Activated CD8-positive, alpha-beta memory T cell treated with anti-CD3 and anti-CD28 coated beads, Interleukin-2, amount 50 U/mL, for 24 hours (primary cell): ENCODE measurements around the gene CACNB2.

Experiments
- DNase-seq: peaks from one replicate; pipeline ENCODE4 v3.0.0-alpha.2; 2020; ENCODE audit errors: extremely low read depth

The CACNB2 gene

DNA sequence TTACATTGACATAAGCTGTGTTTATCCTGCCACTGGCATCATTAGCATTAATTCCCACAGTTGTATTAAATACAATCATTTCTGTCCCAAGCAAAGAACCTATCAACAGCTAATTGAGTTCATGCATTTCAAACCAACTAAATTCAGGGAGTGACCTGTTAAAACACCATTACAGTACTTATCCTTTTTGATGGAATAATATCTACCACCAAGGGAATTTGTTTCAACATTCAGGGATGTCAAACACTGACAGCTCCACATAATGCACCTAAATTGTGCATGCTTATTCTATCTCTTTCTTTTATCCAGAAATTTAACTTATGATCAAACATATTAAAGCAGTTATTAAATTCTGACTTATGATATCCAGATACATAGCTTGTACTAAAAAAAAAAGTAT is 374.3 kb downstream of the CACNB2 start:
- DNase-seq = no peak

DNA sequence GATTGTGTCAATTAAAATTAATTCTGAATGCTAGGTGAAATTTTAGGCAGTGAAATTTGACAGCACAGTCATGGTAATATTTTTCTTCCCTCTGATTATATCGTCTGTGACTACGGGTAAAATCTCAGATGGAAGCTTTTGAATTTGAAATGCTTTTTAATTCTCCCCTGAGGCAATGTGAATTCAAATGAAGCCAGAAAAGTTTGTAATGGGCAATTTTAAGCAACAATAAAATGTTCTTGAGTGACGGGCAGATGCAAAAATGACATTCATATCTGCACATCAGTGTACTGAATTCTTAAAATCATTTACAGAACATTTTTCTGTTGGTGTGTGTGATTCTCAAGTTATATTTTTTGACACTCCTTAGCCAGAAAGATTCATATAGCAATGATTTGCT is 376.6 kb downstream of the CACNB2 start:
- no peak for DNase-seq

DNA sequence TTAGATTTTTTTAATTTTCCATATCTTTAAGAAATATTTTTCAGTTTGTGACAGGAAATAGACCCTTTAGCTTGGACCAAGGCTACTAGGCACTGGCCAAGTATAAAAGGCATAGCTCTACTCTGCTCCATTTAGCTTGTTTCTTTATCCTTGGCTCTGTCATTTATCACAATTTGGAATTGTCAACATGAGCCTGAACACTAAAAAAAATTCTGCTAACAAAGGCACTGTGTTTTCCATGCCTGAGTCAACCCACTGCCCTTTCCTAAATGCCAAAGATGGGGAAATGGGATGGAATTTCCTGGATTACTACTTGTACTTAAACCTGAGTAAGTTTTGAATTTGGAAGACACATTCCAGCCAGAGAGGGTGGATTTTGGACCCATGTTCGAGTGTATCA is 382.8 kb downstream of the CACNB2 start:
- DNase-seq = no peak

DNA sequence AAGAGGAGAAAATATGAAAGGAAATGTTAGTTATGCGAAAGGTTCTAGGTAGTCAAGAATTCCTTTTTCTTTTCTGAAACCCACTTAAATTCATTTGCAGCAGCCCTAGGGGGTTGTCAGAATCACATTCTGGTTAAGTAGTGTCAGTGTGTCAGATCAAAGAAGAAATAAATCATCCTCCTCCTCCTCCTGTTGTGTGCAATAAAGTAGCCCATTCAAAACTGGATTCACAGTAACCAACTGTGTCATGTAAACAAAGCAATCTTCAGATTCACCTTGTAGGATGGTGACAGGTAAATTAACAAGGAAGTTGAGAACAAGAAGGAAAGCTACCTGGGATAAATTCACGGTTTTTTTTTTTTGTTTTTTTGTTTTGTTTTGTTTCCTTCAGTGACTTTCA is 383.6 kb downstream of the CACNB2 start:
- DNase-seq = no peak

DNA sequence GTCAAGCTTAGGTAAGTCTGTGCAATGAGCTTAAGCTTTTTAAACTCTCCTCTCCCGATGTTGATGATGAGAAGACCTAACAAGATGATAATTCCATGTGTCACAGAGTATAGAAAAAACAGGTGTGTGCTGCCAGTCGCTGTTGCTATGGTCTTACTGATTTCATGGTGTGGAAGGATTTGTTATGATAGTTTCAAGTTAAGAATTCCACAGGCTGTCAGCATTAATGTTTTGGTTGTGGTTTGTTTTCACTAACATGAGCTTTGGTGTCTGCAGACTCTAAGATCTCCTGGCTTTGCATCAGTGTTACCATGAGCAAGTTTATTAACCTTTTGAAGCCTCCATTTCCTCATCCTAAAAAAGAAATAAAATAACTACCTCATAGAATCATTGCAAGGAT is 387.5 kb downstream of the CACNB2 start:
- no peak for DNase-seq

DNA sequence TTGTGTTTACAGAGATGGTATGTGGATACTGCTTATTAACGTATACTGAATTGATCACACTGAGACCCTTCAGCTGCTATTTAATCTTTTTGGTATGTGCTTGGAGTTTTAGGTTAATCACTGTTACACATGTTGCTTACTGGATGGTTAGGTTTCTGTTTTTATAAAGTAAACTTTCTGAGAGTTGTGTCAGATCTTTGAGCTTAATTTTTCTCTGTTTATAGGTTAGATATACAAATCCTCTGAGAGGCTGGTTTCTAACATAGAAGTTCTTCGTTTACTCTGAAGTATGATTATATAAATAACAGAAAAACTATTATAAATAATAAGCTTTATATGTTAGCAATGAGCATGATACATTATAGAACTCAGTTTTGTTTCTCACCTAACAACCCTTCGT is 388.1 kb downstream of the CACNB2 start:
- DNase-seq = no peak

DNA sequence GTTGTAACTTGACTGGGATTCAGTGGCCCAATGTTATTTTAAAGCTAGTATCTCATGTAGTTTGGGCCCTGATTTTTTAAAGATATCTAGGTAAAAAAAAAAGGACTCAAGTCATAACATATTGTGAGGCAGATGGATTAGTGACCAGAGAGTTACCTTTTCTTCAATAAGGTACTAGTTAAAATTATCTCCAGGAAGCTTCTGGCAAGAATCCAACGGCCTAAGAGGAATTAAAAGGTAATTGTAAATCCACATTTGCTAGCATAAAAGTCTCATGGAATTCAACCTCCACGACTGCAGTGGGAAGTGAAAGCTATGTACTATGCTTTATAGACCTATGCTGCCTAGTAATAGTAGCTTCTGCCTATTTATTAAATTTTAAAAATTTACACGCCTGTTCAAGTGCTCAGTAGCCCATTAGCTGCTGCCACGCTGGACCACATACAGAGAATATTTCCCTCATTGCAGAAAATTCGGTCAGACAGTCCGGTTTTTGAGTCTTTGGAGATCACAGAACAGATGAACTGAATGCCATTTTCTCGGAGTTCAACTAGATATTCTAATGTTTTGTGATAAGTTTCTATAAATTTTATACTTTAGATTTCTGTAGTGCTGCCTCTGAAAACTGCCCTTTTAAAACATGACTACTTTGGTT is 392.8 kb downstream of the CACNB2 start:
- no peak for DNase-seq

DNA sequence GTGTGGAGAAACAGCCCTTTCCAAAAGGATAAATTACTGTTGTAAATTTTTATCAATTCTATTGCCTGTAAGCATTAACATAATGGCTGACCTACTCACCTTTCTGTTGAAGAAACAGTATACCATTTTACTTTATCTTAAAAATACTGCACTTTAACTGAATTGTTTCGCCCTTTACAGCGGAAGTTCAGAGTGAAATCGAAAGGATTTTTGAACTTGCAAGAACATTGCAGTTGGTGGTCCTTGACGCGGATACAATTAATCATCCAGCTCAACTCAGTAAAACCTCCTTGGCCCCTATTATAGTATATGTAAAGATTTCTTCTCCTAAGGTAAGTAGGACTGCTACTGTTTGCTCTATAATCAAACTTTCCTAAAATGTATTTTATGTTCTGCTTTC is 393.7 kb downstream of the CACNB2 start:
- no peak for DNase-seq

DNA sequence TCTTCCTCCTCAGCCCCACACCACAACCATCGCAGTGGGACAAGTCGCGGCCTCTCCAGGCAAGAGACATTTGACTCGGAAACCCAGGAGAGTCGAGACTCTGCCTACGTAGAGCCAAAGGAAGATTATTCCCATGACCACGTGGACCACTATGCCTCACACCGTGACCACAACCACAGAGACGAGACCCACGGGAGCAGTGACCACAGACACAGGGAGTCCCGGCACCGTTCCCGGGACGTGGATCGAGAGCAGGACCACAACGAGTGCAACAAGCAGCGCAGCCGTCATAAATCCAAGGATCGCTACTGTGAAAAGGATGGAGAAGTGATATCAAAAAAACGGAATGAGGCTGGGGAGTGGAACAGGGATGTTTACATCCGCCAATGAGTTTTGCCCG is 399.1 kb downstream of the CACNB2 start:
- no peak for DNase-seq

DNA sequence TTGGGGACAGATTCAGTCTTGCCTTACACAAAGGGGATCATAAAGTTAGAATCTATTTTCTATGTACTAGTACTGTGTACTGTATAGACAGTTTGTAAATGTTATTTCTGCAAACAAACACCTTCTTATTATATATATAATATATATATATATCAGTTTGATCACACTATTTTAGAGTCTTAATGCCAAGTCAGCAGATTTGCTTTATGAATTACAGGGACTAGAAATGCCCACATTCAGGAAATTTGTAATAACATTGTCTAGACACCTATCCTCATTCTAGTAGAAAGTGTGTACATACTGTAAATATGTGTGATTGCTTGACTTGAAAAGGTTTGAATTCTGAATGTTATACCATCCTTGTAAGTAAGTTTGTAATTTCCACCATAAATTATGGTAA is 400.0 kb downstream of the CACNB2 start:
- no peak for DNase-seq

DNA sequence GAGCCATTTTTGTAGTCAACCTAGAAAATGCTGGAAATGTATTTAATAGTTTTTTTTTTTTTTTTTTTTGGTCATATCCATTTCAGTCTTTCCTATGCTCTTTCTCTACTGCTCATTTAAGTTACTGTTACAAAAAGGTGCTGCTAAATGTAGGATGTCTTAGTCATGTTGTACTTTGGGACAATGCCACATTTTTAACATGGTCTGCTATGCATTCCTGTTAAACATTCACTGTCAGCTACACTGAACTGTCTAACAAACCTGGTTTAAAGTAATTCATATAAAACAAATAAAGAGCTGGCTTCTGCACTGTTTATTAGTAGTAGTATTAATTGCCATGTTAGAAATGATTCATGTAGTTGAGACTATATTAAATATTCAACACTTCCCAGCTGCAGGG is 402.6 kb downstream of the CACNB2 start:
- DNase-seq = no peak

DNA sequence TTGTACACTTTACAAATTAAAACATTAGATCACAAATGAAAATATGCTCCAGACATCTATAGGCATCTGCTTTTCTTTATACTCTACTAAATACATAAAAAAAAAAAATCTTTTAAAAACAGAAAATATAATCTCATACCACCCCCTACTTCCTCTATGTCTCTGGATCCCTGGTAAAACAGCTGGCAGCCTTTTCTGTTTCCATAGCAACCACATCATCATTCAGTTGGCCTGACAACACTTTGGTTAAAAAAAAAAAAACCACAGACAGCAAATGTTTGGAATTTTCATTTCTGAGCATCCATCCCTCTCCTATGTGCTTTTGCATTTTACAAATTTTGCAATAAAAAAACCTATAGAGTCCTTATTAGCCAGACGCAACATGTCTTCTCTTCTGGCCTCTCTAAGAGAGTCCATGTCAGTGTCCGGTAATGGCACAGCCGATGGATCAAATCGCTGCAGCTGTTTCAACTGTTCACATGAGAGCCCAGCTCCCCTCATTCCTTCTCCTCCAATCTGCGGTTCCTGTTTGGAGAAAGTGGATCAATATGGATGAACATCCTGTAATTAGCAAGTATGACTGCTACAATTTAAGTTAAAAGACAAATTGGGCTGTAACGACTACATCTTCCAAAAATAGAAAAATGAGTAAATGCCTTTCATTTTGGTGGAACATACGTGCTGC is 405.5 kb downstream of the CACNB2 start:
- DNase-seq = no peak

DNA sequence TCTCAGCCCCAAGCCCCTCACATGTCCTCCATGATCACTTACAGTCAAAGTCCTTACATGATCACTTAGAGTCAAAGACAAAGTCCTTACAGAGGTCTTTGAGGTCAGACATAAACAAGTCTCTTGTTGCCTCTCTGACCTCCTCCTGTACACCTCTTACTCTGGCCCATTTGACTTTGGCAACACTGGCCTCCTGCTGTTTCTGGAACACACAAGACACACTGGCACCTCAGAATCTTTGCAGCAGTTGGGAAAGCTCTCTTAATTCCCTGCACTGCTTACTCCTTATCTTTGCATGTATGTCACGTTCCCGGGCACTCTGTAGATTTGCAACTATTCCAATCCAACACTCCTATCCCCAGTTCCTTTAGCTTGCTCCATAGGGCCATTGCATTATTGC is 408.9 kb downstream of the CACNB2 start:
- no peak for DNase-seq

DNA sequence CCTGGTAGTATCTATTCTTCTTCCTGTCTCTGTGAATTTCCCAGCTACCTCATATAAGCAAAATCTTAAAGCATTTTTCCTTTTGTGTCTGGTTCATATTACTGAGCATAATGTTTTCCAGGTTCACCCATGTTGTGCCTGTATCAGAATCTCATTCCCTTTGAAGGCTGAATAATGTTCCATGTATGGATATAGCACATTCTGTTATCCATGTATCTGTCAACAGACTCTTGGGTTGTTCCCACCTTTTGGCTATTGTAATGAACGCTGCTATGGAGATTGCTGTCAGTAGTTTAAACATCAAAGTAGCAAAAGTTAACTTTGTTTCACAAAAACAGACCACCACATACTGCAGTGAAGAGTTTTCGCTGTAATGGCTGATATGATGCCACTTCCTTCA is 411.2 kb downstream of the CACNB2 start:
- no peak for DNase-seq

DNA sequence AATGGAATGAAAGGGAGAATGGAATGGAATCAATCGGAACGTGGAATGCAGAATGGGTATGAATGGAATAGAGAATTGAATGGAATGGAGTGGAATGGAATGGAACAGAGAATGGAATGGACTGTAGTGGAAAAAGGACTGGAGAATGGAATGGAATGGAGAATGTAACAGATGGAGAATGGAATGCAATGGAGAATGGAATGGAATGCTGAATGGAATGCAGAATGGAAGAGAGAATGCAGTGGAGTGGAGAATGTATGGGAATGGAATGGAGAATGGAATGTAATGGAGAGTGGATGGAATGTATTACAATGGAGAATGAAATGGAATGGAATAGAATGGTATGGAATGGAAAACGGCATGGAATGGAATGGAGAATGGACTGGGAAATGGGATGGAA is 414.3 kb downstream of the CACNB2 start:
- no peak for DNase-seq

DNA sequence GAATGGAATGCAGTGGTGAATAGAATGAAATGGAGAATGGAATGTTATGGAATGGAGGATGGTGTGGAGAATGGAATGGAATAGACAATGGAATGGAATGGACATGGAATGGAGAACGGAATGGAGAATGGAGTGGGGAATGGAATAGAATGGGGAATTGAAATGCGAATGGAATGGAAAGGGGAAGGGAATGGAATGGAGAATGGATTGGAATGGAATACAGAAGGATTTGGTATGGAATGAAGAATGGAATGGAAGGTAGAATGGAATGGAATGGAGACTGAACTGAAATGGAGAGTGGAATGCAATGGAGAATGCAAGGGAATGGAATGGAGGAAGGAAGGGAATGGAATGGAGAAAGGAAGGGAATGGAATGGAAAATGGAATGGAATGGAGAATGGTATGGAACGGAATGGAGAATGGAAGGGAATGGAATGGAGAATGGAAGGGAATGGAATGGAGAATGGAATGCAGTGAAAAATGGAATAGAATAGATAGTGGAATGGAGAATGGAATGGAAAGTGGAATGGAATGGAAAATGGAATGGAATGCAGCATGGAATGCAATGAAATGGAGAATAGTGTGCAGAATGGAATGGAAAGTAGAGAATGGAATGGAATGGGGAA is 416.4 kb downstream of the CACNB2 start:
- DNase-seq = no peak

DNA sequence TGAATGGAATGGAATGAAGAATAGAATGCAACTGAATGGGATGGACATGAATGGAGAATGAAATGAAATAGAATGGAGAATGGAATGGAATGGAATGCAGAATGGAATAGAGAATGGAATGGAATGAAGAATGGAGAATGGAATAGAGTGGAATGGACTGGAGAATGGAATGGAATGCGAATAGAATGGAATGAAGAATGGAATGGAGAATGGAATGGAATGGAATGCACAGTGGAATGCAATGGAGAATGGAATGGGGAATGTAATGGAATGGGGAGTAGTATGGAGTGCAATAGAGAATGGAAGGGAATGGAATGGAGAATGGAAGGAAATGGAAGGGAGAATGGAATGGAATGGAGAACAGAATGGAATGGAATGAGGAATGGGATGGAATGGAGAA is 417.7 kb downstream of the CACNB2 start:
- no peak for DNase-seq

DNA sequence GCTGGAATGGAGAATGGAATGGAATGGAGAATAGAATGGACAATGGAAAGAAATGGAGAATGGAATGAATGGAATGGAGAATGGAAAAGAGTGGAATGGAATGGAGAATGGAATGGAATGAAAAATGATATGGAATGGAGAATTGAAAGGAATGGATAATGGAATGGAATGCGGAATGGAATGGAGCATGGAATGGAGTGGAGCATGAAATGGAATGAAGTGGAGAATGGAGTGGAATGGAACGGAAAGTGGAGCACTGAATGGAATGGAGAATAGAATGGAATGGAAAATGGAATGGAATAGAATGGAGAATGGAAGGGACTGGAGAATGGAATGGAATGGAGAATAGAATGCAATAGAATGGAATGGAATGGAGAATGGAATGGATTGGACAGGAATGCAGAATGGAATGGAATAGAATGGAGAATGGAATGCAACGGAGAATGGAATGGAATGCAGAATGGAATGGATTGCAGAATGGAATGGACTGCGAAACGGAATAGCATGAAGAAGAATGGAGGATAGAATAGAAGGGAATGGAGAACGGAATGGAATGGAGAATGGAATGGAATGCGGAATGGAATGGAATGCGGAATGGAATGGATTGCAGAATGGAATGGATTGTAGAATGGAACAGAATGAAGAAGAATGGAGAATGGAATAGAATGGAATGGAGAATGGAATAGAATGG is 421.8 kb downstream of the CACNB2 start:
- DNase-seq = no peak

DNA sequence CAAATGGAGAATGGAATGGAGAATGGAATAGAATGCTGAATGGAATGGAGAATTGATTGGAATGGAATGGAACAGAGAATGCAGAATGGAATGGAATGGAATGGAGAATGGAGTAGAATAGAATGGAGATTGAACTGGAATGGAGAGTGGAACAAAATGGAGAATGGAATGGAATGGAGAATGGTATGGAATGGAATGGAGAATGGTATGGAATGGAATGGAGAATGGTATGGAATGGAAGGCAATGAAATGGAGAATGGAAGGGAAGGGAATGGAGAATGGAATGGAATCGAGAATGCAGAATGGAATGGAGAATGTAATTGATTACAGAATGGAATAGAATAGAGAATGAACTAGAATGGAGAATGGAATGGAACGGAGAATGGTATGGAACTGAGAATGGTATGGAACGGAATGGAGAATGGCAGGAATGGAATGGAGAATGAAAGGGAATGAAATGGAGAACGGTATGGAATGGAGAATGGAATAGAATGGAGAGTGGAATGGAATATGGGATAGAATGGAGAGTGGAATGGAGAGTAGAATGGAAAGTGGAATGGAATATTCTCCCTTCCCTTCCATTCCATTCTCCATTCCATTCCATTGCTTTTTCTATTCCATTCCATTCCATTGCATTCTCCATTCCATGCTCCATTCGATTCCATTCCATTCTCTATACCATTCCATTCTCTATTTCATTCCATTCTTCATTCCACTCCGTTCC is 422.9 kb downstream of the CACNB2 start:
- no peak for DNase-seq

DNA sequence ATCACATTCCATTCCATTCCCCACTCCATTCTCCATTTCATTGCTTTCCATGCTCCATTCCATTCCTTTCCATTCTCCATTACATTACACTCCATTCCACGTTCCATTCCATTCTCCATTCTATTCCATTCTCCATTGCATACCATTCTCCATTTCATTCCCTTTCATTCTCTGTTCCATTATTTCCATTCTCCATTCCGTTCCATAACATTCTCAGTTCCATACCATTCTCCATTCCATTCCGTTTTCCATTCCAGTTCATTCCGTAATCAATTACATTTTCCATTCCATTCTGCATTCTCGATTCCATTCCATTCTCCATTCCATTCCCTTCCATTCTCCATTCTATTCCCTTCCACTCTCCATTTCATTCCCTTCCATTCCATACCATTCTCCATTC is 424.8 kb downstream of the CACNB2 start:
- no peak for DNase-seq

DNA sequence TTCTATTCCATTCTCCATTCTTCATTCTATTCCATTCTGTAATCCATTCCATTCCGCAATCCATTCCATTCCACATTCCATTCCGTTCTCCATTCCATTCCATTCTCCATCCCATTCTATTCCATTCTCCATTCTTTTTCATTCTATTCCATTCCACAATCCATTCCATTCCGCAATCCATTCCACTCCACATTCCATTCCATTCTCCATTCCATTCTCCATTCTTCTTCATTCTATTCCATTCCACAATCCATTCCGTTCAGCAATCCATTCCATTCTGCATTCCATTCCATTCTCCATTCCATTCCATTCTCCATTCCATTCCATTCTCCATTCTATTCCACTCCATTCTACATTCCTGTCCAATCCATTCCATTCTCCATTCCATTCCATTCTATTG is 426.0 kb downstream of the CACNB2 start:
- no peak for DNase-seq

DNA sequence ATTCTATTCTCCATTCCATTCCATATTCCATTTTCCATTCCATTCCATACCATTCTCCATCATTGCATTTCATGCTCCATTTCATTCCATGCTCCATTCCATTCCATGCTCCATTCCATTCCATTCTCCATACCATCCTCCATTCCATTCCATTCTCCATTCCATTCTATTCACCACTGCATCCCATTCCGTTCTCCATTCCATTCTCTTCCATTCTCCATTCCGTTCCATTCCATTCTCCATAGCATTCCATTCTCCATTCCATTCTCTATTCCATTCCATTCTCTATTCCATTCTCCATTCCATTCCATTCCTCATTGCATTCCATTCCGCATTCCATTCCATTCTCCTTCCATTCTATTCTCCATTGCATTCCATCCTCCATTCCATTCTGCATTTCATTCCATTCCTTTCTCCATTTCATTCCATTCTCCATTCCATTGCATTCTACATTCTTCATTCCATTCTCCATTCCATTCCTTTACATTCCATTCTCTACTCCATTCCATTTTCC is 427.2 kb downstream of the CACNB2 start:
- no peak for DNase-seq
